HTR-8/SVneo (cell line): ENCODE data around the gene STX8.
"Not testable (repeated sequence)": the region's sequence is repeated elsewhere in the genome, so short reads cannot be mapped to it uniquely, and the experiment has no call there.

Experiments used
- DNase-seq: peaks from one replicate; pipeline ENCODE4 v3.0.0; 2011; ENCODE audit warnings: low spot score, mixed read lengths; ENCODE audit not compliant: insufficient read length
- FAIRE-seq: peaks from 2 replicates; lab custom pipeline; 2011; peaks lifted over from hg19 to GRCh38; lab: Jason Lieb, UNC

STX8 gene

DNA sequence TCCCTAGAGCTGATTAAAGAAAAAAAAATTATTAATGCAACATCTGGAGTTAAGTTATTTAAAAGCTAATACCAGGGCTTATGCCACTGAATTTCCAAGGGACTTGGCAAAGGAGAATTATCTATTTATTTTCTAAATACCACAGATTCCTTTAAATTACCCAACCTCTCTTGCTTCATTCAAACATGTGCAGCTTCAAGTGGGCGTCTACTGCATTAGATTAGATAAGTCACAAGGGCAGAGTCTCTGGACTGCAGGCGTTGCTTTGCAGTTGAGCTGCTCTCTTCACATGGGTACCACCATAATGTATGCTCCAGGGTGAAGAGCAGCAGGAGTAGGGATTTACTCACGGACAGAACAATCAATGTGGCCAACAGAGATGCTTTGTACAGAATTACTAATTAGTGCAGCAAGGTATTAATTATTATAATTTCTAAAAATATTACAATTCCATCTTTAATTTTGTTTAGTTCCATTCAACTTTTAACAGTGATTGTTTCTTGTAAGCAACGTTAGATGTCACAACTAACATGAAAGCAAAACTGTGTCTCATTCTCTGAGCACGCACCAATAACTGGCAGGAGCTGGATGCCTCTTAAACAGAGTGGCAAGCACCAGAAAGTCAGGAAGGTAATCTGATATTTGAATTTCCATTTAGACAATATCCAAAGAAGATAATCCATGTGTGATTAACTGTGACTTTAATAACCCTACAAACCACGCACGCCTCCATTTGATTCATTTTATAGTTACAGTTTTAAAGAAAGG, 214.2 kb downstream of the STX8 start:
- no peak for FAIRE-seq
- peak; percentile 65 for DNase-seq

DNA sequence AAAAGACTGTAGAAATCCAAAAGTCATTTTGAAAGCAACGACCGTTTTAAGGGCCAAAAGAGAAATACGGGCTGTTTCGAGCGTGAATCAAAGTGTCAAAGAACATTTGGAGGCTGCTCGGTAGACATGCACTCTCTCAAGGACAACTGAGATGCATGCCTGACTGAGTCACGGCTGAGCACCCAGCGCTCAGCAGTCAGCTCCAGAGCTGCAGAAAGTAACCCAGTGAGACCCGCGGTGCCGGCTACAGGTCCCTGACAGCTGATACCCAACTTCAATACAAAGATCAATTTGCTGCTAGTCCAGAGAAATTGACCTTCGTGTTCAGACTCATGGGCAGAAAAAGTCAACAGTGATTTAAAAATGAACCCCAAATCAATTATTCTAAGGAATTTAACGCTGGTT, 214.9 kb downstream of the STX8 start:
- DNase-seq (no peak), FAIRE-seq (no peak)

DNA sequence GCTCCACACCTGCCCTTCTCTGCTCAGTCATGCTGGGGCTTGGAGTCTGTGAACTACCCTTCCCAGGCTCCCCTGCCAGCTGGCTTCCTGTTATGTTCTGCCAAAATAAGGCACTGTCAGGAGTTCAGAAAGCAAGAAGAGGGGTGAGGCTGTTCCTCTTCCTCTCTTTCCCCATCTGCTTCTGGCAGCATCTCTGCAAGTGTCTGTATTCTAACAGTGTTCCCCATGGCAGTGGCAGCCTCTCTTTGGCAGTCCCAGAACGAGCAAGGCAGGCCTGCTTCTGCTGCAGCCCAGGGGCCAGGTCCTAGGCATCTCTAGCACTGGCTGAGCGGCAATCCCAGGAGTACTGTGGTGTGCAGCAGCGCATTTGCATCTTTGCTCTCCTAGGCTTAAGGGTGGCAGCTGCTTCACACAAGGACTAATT, 219.1 kb downstream of the STX8 start:
- DNase-seq = no peak
- FAIRE-seq = no peak

DNA sequence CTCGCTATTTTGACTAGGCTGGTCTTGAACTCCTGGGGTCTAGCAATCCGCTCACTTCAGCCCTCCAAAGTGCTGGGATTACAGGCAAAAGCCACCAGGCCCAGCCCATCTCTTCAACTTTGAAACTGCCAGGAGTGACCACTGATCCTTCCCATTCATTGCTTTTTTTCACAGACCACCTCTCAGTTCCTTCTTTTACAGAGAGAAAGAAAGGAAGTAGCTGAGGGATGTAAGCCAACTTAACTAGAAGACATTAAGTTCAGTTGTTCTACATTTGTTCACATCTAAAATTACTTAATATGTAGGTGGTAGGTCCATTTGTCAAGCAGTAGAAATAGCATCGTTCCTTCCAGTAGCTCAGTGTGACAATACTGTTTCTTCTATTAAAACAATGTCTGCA, 219.8 kb downstream of the STX8 start:
- DNase-seq (no peak), FAIRE-seq (no peak)

DNA sequence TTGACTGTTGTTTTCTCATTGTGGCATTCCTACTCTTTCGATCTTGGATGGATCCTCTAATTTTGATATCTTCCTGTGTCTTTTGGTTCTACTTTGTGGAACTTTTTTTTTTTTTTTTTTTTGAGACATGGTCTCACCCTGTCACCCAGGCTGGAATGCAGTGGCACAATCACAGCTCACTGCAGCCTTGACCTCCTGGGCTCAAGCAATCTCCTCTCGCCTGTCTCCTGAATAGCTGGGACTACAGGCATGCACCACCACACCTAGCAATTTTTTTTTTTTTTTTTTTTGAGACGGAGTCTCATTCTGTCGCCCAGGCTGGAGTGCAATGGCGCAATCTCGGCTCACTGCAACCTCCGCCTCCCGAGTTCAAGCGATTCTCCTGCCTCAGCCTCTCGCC, 220.4 kb downstream of the STX8 start:
- FAIRE-seq, DNase-seq: not testable (repeated sequence)

DNA sequence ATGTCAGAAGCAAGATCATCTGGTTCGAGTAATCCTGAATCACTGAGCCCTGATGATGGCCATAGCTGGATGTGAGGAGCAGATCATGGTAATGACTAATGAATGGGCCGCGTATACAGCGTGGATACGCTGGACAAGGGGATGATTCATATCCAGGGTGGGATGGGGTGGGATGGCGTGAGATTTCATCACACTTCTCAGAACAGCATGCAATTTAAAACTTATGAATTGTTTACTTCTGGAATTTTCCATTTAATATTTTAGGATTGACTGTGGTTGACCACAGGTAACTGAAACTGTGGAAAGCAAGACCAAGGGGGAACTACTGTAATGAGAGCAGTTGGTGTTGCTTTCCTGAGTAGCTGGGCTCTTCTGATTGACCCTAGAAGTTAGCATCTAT, 225.5 kb downstream of the STX8 start:
- peak; percentile 38 for DNase-seq
- FAIRE-seq = peak; percentile 42

DNA sequence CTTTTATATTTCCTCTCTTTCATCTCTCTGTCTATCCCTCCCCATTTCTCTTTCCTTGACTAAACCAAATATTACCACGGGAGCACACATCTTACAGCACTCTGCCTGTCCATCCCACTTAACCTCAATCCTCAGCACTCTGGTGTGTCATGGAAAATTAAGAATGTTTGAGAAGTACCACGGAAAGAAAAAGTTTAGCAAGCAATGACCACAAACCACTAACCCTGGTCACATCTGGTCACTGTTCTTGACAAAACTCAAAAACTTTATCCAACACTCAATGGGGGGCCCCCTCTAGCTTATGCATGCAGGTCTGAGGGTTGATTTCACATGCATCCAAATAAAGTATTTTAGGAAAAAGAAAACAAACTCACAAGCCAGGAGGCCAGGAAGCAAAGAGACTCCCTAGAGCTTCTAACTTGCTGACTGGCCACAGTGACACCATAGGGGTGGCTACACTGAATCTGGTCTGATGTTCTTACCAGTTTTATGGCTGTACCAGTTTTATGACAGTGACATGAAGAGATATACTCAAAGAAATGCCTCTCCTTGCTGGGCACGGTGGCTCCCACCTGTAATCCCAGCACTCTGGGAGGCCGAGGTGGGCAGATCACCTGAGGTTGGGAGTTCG, 229.2 kb downstream of the STX8 start:
- DNase-seq = no peak
- FAIRE-seq = no peak

DNA sequence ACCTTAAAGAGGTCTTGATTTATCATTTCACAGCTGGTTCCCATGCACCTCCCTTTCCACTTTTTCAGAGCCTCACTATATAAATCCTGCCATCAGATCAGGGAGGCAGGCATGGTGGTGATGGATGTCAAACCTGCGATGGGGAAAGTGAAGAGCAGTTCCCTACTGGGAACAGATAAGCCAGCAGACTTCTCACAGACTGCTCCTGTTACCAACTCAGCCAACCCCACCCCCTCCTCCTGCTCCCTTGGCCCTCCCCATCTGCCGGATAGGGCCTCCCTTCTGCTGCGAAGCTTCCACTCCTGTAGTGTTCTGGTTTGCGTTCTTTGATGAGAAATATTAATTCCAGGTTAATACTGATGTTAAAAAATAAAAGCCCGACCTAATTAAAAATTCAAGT, 232.1 kb downstream of the STX8 start:
- DNase-seq (no peak), FAIRE-seq (no peak)

DNA sequence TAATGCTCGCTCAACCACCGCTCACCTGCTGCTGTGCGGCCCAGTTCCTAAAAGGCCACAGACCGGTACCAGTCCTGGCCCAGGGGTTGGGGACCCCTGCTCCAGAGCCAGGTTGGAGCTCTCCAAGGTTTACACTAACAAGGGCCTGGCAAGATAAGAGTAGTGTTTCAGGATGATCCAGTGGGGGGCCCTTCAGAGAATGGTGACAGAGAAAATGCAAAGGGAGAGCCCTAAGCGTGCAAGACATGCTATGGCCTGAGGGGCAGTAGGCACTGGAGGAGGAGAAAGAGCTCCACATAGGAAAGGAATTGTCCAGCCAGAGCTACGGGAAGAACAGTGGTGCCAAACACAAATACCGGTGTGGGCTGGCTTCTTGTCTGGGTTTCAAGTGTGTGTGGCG, 233.4 kb downstream of the STX8 start:
- DNase-seq (no peak), FAIRE-seq (no peak)

DNA sequence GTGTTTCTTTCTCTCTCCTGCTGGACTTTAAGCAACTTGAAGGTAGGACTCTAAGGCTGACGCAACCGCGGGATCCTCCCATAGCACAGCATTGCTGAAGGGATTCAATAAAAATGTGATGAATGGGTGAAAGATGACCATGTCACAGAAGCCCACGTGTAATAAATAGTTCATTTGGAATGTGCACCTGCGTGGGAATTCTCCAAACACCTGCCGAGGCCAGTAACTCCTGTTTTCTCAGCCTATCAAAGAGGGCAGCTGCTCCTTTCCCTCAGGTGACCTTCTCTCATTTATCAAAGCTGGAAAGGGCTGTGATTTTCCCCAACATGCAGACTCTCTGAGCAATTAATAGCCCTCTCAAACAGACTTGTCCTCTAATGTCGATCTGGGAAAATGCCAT, 235.7 kb downstream of the STX8 start:
- FAIRE-seq (no peak), DNase-seq (no peak)

DNA sequence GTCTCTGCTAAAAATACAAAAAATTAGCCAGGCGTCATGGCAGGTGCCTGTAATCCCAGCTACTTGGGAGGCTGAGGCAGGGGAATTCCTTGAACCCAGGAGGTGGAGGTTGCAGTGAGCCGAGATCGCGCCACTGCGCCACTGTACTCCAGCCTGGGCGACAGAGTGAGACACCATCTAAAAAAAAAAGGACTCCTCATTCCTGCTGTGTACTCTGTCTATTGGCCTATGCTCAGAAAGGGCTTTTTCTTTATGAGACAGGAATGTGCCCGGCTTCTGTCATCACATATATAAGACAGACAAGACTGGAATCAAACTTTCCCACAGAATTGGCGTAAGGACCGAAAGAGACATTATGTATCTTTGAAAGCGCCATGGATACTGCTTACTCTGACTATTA, 236.1 kb downstream of the STX8 start:
- not testable (repeated sequence) for DNase-seq, FAIRE-seq

DNA sequence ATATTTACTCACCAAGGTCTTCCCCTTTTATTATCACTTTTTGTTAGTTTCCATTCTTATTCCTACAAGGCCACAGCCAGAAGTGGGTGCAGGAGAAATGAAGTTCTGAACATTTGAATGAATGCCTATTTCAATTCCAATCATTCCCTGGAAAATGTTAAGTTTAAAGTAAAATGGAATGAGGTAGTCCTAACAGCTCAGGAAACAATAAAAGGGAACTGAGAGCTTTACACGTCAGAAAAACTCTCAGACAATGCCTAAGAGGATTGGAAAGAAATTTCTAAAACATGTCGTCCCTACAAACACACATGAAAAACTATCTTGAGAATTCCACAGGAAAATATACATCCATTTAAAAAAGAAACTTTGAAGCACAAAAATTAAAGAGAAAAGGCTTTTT, 238.8 kb downstream of the STX8 start:
- FAIRE-seq = no peak
- DNase-seq = no peak

DNA sequence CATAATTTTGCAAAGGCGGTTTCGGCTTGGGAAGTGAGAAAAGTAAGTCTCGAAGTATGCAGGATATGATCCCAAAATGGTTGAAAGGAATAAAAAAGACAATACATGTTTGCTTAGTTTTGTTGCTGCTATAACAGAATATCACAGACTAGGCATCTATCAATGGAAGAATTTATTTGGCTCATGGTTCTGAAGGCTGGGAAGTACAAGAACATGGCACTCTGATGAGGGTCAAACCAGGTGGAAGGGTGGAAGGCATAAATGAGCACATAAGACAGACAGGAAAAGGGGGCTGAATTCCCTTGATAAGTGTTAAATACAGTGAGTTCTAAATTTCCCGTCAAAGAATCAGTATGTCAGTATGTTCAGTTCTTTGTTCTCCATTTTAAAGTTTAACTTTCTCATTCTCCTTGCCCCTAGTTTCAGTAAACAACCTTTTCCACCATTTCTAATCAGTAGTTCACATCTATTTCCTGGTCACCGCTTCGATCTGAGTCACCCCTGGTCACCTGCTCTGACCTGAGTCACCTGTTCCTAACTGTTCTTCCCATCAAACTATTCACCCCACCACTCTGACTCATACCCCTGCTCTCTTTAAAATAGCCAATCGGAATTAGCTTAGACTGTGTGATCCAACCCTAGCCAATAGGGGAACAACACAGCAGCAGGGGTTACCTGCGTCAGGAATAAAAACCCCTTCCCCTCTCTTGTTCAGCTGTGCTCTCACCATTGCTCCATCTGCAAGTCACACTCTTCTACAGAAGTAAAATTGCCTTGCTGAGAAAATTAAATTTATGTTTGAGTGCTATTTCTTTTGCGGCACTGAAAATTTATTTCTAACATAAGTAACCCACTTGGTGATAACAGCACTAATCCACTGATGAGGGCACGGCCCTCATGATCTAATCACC, 240.8 kb downstream of the STX8 start:
- FAIRE-seq (no peak), DNase-seq (no peak)

DNA sequence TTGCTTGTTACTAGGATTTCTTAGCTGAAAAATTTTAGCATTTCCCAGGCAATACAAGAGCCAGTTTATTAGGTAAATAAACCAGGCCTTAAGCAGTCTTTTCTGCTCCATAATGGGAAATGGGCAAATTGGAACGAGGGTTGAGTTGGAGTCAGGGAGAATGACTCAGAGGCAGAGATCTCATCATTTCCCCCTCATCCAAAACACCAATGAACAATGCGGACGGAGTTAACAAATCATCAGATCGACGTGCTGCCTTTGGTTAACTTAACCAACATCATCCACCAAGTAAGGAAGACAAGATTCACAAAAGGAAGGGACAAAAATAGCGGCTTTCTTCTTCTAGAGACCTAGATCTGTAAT, 243.5 kb downstream of the STX8 start:
- DNase-seq (no peak), FAIRE-seq (no peak)

DNA sequence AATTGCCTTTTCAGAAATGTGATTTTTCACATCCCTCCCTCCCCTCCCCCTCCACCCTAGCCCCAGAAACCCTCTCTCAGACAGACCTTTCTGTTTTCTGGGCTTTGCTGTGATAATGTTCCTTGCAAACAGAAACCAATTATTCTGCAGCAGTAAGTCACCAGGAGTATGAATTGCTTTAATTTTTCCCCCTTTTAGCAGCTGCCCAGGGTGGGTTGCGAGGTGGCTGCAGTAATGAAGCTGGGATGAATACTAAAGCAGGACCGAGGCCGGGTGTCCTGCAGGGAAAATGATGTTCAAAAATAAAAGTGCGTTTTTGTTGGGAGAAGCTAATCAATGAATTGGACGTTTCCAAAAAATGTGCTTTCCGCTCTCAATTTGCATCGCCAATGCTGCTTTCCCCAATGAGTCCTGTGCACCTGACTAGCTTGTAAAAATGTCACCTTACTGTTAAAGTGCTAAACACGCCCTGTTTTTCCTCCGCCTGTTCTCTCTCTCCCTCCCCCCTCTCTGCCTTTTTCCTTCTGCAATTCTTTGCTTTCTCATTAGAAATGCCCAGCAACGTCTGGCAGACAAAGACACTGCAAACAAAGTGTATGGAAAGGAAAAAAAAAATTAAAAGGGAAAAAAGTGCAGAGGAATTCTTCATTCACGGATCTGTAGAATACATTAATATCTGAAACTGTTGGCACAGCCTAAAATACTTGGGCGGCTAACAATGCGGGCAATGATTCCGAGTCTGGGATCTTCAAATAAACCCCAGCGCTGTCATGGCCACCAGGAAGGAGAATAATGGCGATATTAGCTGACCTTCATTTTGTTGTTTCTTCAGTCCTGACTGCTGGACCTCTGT, 244.1 kb downstream of the STX8 start:
- DNase-seq = no peak

DNA sequence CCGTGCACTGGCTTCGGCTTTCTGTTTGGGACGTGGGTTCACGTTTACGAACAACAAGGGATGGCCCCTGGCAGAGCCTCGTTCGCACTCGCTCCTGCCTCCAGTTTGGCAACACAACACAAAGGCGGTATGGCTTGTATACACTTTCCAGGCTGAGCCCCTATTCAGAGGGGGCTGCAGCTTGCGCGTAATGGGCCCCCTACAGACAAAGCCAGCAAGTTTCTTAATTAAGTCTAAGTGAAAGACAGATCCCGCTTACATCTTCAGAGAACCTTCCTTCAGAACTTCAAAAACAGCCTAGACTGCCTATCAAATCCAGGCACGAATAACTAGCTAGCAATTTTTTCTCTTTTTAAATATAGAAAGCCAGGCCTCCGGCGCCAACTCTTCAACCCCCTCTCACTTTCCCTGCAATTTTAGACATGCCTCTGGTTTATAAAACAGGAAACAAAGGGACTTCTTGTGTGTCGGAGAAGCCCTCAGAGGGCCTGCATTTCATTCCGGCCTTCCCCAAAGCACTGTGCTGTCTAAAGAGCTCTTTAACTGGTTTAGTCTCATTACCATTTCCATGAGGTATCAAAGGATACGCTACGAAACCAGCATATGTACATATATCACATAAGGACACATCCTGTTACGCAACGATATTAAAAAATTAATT, 244.9 kb downstream of the STX8 start:
- no peak for FAIRE-seq

More for the DNA sequence above, 244.1 kb downstream of the STX8 start:
- no peak for FAIRE-seq

DNA sequence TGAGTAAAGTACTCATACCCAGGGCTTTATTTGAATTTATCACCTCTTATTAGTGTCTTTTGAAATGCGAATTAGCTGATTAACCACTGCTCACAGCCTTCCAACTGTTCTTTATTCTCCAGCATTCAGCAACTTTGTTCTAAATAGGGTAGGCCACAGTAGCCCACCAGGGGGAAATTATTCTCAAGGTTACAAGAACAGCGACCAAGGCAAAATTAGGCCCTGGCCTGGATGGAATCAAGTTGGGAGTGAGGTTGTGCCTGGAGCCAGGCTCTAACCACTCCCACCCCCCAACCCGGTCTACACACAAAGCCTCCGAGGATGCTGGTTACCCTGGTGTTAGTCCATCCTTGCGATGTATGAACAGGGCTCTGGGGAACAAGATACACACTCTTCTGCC, 245.5 kb downstream of the STX8 start:
- DNase-seq (no peak), FAIRE-seq (no peak)

More for the DNA sequence above, 244.9 kb downstream of the STX8 start:
- no peak for DNase-seq

DNA sequence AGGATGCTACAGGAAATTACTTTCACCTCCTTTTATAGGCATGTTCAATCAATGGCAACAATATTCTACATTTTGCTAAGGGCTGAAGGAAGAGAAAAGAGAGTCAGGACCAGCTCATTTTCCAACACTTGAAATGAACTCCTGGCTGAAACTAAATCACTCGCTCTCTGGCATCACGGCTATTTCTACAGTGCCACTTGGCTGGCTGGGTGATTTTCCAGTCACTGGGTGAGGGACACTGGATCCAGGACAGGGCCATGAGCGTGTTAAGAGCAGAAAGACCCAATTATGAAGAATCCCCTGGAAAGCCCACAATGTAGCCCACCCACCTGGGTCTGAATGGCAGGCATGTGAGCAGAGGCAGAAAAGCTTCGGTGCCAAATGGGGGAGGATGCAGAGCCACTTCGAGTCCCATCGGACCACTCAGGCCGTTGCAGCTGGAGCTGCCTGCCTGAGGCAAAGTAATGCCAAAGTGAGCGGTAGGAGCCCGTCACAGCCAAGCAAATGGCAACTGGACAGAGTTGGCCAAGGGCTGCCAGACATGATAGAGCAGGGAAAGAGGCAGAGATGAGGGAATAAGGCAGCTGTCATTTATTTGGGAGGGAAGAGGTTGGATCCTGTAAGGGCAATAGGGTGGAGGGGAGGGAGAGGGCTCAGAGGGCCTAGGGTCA, 246.2 kb downstream of the STX8 start:
- DNase-seq (no peak), FAIRE-seq (no peak)

DNA sequence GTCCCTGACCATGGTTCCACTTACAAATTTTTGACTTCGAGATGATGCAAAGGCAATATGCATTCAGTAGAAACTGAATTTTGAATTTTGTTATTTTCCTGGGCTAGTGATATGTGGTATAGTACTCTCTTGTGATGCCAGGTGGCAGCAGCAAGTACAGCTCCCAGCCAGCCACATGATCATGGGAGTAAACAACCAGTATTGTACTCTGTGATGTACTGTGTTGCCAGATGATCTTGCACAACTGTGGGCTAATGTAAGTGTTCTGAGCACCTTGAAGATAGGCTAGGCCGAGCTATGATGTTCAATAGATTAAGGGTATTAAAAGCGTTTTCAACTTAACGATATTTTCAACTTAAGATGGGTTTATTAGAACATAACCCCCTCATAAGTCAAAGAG, 250.8 kb downstream of the STX8 start:
- FAIRE-seq = no peak

More for the DNA sequence above, 250.8 kb downstream of the STX8 start:
- no peak for DNase-seq
